ENCODE measurements around the gene RASGEF1C. TPM values are rescaled to one million over a fixed set of nuclear protein-coding genes. Genes with fewer than 3 reads are reported as not detected.

The RASGEF1C gene
- total and polyA plus RNA-seq, 4 donors = 0.09 to 0.10 TPM; not detected in 2

DNA sequence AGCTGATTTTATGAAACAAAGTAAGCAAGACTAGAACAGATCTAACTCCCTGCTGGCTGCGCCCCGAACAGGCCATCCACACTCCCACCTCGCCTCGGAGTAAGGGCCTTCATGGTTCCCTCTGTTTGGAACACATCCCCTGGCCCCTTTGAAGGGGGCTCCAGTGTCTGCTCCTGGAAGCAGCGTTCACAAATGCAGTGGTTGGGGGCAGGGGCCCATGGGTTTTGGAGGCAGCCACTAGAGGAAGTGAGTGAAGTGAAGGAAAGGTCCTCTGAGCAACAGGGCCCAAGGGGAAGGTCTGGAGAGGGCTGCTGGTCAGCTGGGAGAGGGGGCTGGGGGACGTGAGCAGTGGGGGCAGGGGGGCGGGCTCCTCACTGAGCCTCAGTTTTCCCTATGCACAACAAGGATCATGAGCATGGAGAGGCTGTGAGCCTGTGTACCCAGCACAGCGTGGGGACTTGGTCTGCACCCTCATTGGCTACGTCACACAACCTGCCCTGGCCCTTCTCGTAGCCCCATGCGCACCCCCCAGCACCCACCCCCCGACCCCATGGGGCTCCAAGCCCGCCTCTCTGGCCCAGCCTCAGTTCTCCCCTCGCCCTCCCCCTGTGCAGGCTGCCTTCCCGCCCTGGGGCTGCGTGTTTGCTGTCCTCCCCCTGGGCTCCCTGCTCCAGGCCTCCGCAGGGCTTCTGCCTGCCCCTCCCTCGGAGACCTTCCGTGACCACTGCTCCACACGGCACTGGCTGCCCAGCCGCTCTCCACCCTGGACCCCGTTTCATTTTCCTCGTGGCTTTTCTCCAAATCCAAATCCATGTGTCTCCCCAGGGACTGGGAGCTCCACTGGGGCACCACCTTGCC, 39.5 kb downstream of the RASGEF1C start:
- TF ChIP-seq, protein P1, sequence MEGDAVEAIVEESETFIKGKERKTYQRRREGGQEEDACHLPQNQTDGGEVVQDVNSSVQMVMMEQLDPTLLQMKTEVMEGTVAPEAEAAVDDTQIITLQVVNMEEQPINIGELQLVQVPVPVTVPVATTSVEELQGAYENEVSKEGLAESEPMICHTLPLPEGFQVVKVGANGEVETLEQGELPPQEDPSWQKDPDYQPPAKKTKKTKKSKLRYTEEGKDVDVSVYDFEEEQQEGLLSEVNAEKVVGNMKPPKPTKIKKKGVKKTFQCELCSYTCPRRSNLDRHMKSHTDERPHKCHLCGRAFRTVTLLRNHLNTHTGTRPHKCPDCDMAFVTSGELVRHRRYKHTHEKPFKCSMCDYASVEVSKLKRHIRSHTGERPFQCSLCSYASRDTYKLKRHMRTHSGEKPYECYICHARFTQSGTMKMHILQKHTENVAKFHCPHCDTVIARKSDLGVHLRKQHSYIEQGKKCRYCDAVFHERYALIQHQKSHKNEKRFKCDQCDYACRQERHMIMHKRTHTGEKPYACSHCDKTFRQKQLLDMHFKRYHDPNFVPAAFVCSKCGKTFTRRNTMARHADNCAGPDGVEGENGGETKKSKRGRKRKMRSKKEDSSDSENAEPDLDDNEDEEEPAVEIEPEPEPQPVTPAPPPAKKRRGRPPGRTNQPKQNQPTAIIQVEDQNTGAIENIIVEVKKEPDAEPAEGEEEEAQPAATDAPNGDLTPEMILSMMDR (IDR thresholded peaks at IDR 0.05; ENCODE audit: low read depth, low read length, missing input control) = no peak
- TF ChIP-seq, protein P2, sequence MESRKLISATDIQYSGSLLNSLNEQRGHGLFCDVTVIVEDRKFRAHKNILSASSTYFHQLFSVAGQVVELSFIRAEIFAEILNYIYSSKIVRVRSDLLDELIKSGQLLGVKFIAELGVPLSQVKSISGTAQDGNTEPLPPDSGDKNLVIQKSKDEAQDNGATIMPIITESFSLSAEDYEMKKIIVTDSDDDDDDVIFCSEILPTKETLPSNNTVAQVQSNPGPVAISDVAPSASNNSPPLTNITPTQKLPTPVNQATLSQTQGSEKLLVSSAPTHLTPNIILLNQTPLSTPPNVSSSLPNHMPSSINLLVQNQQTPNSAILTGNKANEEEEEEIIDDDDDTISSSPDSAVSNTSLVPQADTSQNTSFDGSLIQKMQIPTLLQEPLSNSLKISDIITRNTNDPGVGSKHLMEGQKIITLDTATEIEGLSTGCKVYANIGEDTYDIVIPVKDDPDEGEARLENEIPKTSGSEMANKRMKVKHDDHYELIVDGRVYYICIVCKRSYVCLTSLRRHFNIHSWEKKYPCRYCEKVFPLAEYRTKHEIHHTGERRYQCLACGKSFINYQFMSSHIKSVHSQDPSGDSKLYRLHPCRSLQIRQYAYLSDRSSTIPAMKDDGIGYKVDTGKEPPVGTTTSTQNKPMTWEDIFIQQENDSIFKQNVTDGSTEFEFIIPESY (IDR thresholded peaks at IDR 0.05) = no peak
- no peak for TF ChIP-seq HNF4G (IDR thresholded peaks at IDR 0.05)
- no peak for TF ChIP-seq JUND (IDR thresholded peaks at IDR 0.05)
- TF ChIP-seq FOXA2 (IDR thresholded peaks at IDR 0.05) = no peak
- TF ChIP-seq EGR1 (IDR thresholded peaks at IDR 0.05; ENCODE audit: low read depth in 2 of 2) = no peak
- TF ChIP-seq TAF1 (conservative IDR thresholded peaks at IDR 0.05) = no peak
- no peak for TF ChIP-seq RAD21 (IDR thresholded peaks at IDR 0.05)
- no peak for TF ChIP-seq SP1 (IDR thresholded peaks at IDR 0.05)
- Histone ChIP-seq H3K36me3 (ENCODE audit: control insufficient read depth in 4 of 4, insufficient read depth in 3 of 4, low read depth in 1 of 4, low read length in 3 of 4) (no peaks in the 10 kb centered on the region), H3K27ac (ENCODE audit: low read depth in 1 of 2, low read length in 2 of 2) (no peak overlapping the region), H3K27me3 (ENCODE audit: control insufficient read depth in 4 of 4, insufficient read depth in 4 of 4, low read length in 3 of 4) (no peaks in the 10 kb centered on the region), H3K9ac (ENCODE audit: low read depth in 1 of 2, low read length in 2 of 2) (no peak overlapping the region), H3K9me3 (ENCODE audit: control insufficient read depth in 4 of 4, low read length in 3 of 4) (no peaks in the 10 kb centered on the region), H3K4me3 (ENCODE audit: low read depth in 1 of 3, low read length in 3 of 3) (no peak overlapping the region), H3K4me1 (ENCODE audit: control insufficient read depth in 4 of 4, insufficient read depth in 4 of 4, low read length in 3 of 4) (peaks cover 0 to 3% (median 0%) of the 10 kb centered on the region in 4 donors)
- DNase-seq (ENCODE audit: low spot score) = no peak
- 63% methylated on average over 23 of the region's 23 CpGs for WGBS

DNA sequence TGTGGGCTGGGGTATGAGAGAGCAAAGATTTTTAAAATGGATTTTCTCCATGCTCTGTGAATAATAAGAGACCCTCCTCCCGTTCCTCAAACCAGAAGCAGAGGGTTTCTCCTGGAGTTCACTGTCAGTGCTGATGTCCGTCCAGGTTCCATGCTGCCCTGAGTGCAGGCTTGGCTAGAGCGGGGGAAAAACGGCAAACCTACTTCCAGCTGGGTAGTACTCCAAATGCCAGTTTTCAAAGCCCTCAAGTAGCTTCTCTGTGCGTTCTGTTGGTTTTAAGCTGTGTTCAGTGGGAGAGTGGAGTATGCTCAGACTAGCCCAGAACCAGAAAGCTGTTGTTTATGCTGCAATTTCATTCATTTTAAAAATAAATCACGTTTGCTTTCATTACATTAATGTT, 40.3 kb downstream of the RASGEF1C start:
- H3K9ac ChIP-seq (ENCODE audit: low read depth in 1 of 2, low read length in 2 of 2) = no peak overlapping the region
- TF ChIP-seq NR2F2 (IDR thresholded peaks at IDR 0.05) (no peak), EGR1 (IDR thresholded peaks at IDR 0.05; ENCODE audit: low read depth in 2 of 2) (no peak)
- no peak overlapping the region for H3K4me3 ChIP-seq (ENCODE audit: low read depth in 1 of 3, low read length in 3 of 3)
- no peak for DNase-seq (ENCODE audit: low spot score)
- H3K27ac ChIP-seq (ENCODE audit: low read depth in 1 of 2, low read length in 2 of 2) = no peak overlapping the region
- no peaks in the 10 kb centered on the region for H3K36me3 ChIP-seq (ENCODE audit: control insufficient read depth in 4 of 4, insufficient read depth in 3 of 4, low read depth in 1 of 4, low read length in 3 of 4)
- 78% methylated on average over 6 of the region's 6 CpGs for WGBS
- H3K9me3 ChIP-seq (ENCODE audit: control insufficient read depth in 4 of 4, low read length in 3 of 4) = no peaks in the 10 kb centered on the region
- no peaks in the 10 kb centered on the region for H3K27me3 ChIP-seq (ENCODE audit: control insufficient read depth in 4 of 4, insufficient read depth in 4 of 4, low read length in 3 of 4)
- peaks cover 0 to 3% (median 0%) of the 10 kb centered on the region in 4 donors for H3K4me1 ChIP-seq (ENCODE audit: control insufficient read depth in 4 of 4, insufficient read depth in 4 of 4, low read length in 3 of 4)

DNA sequence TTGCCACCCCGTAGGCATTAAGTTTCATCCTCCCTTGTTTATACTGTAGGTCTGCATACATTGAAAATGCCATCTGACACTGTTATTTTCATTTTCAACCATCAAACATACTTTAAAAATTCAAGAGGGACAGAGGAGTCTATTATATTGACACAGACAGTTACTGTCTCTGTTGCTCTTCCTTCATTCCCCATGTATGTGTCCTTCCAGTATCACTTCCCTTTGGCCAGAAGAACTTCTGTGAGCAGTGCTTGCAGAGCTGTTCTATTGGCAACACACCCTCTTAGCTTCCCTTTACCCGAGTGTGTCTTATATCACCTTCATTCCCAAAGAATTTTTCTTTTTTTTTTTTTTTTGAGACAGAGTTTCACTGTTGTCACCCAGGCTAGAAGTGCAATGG, 42.8 kb downstream of the RASGEF1C start:
- Histone ChIP-seq H3K4me3 (ENCODE audit: low read depth in 1 of 3, low read length in 3 of 3) (no peak overlapping the region), H3K27ac (ENCODE audit: low read depth in 1 of 2, low read length in 2 of 2) (no peak overlapping the region), H3K27me3 (ENCODE audit: control insufficient read depth in 4 of 4, insufficient read depth in 4 of 4, low read length in 3 of 4) (no peaks in the 10 kb centered on the region), H3K9ac (ENCODE audit: low read depth in 1 of 2, low read length in 2 of 2) (no peak overlapping the region), H3K4me1 (ENCODE audit: control insufficient read depth in 4 of 4, insufficient read depth in 4 of 4, low read length in 3 of 4) (no peaks in the 10 kb centered on the region), H3K36me3 (ENCODE audit: control insufficient read depth in 4 of 4, insufficient read depth in 3 of 4, low read depth in 1 of 4, low read length in 3 of 4) (no peaks in the 10 kb centered on the region), H3K9me3 (ENCODE audit: control insufficient read depth in 4 of 4, low read length in 3 of 4) (no peaks in the 10 kb centered on the region)
- 63% methylated on average over 2 of the region's 2 CpGs for WGBS
- no peak for DNase-seq (ENCODE audit: low spot score)
- TF ChIP-seq, protein P3, sequence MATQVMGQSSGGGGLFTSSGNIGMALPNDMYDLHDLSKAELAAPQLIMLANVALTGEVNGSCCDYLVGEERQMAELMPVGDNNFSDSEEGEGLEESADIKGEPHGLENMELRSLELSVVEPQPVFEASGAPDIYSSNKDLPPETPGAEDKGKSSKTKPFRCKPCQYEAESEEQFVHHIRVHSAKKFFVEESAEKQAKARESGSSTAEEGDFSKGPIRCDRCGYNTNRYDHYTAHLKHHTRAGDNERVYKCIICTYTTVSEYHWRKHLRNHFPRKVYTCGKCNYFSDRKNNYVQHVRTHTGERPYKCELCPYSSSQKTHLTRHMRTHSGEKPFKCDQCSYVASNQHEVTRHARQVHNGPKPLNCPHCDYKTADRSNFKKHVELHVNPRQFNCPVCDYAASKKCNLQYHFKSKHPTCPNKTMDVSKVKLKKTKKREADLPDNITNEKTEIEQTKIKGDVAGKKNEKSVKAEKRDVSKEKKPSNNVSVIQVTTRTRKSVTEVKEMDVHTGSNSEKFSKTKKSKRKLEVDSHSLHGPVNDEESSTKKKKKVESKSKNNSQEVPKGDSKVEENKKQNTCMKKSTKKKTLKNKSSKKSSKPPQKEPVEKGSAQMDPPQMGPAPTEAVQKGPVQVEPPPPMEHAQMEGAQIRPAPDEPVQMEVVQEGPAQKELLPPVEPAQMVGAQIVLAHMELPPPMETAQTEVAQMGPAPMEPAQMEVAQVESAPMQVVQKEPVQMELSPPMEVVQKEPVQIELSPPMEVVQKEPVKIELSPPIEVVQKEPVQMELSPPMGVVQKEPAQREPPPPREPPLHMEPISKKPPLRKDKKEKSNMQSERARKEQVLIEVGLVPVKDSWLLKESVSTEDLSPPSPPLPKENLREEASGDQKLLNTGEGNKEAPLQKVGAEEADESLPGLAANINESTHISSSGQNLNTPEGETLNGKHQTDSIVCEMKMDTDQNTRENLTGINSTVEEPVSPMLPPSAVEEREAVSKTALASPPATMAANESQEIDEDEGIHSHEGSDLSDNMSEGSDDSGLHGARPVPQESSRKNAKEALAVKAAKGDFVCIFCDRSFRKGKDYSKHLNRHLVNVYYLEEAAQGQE (IDR thresholded peaks at IDR 0.05) = no peak
- TF ChIP-seq JUND (IDR thresholded peaks at IDR 0.05) (no peak), RXRA (IDR thresholded peaks at IDR 0.05) (no peak), YY1 (IDR thresholded peaks at IDR 0.05) (no peak), GABPA (IDR thresholded peaks at IDR 0.05 in 1 of 2, conservative IDR thresholded peaks at IDR 0.05 in 1 of 2) (no peak), RAD21 (IDR thresholded peaks at IDR 0.05) (no peak), FOXA2 (IDR thresholded peaks at IDR 0.05) (no peak), SP1 (IDR thresholded peaks at IDR 0.05) (no peak), HNF4G (IDR thresholded peaks at IDR 0.05) (no peak), FOXA1 (IDR thresholded peaks at IDR 0.05) (no peak), EGR1 (IDR thresholded peaks at IDR 0.05; ENCODE audit: low read depth in 2 of 2) (no peak)
- TF ChIP-seq, protein P4, sequence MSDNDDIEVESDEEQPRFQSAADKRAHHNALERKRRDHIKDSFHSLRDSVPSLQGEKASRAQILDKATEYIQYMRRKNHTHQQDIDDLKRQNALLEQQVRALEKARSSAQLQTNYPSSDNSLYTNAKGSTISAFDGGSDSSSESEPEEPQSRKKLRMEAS (IDR thresholded peaks at IDR 0.05) = no peak
- TF ChIP-seq, protein P5, sequence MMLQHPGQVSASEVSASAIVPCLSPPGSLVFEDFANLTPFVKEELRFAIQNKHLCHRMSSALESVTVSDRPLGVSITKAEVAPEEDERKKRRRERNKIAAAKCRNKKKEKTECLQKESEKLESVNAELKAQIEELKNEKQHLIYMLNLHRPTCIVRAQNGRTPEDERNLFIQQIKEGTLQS (IDR thresholded peaks at IDR 0.05) = no peak
- TF ChIP-seq, protein P2 (IDR thresholded peaks at IDR 0.05) = no peak

All from liver (tissue), 9 donors.